Measurements from ENCODE around the gene S100A14. TPM values are rescaled to one million over a fixed set of nuclear protein-coding genes. Genes with fewer than 3 reads are reported as not detected.
A peak's percentile ranks its signal among the peaks of the same experiment; 100 is the strongest.

S100A14 gene
- total and polyA plus RNA-seq, 2 of the 13 experiments (the other 11 are each of a cell fraction or from before 2014, with no cell fraction given) = 1.4 to 7.7 TPM

DNA sequence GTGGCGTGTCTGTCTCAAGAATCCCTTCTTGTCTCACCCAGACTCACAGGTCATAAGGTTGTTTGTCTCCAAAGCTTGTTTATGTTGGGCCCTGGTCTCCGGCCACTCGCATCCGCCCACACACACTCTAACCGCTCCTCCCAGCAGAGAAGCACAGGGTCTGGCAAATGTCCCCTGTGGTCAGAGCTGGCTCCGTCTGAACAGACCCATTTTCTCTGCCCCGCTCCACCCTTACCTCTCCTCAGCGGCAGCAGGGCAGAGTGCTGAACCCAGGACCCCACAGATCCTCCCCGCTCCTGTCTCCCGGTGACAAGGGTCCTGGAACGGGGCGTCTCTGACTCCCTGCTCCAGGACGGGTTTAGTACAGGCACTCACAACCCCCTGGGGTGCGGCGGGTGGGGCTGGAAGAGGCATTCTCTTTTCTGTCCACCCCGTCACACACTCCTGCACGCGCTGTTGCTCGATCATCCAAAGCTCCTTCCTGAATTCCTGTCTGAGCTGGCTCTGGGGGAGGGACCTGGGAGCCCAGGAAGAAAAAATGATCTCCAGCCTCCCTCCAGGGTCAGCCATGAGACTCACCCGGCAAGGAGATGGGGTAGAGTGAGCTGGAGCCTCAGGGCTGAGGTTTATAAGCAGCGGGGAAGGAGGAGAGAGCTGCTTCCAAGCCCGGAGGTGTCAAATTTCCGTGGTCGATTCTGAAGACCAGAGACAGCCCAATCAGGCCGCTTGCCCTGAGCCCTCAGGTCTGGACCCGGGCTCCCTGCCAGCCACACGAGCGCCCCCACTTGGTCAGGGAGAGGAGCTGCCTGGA lies 11.0 kb upstream of the S100A14 start, which contains the start of gene S100A13 (continued):
- TF ChIP-seq ZNF660 (CRISPR knock-in tag; IDR thresholded peaks at IDR 0.05; ENCODE audit: borderline replicate concordance, low read depth) = no peak
- TF ChIP-seq, protein P1, sequence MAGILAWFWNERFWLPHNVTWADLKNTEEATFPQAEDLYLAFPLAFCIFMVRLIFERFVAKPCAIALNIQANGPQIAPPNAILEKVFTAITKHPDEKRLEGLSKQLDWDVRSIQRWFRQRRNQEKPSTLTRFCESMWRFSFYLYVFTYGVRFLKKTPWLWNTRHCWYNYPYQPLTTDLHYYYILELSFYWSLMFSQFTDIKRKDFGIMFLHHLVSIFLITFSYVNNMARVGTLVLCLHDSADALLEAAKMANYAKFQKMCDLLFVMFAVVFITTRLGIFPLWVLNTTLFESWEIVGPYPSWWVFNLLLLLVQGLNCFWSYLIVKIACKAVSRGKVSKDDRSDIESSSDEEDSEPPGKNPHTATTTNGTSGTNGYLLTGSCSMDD (CRISPR knock-in tag; IDR thresholded peaks at IDR 0.05) = no peak
- 0 out of 2 replicates have a peak, but pooled peaks have one; percentile 27 for TF ChIP-seq ISL2 (CRISPR knock-in tag; IDR thresholded peaks at IDR 0.05)
- TF ChIP-seq SOX6 (IDR thresholded peaks at IDR 0.05) = no peak
- no peak; the same call in 1 of the 2 replicates for TF ChIP-seq SOX6 (CRISPR knock-in tag; IDR thresholded peaks at IDR 0.05)
- TF ChIP-seq USF2 (IDR thresholded peaks at IDR 0.05; ENCODE audit: low read depth, low read length) = no peak
- TF ChIP-seq USF2 (CRISPR knock-in tag; IDR thresholded peaks at IDR 0.05; ENCODE audit: borderline replicate concordance) = no peak
- no peak for TF ChIP-seq SNAI1 (CRISPR knock-in tag; IDR thresholded peaks at IDR 0.05; ENCODE audit: borderline replicate concordance)
- TF ChIP-seq CENPT (CRISPR knock-in tag; IDR thresholded peaks at IDR 0.05; ENCODE audit: low read depth) = no peak
- TF ChIP-seq ZNF530 (CRISPR knock-in tag; IDR thresholded peaks at IDR 0.05; ENCODE audit: low read depth) = no peak
- no peak for TF ChIP-seq ZNF446 (CRISPR knock-in tag; IDR thresholded peaks at IDR 0.05)
- peak; percentile 71 for TF ChIP-seq TAF1 (CRISPR knock-in tag; IDR thresholded peaks at IDR 0.05)
- 0 out of 2 replicates have a peak, but pooled peaks have one; percentile 11 for TF ChIP-seq ZNF121 (CRISPR knock-in tag; IDR thresholded peaks at IDR 0.05)
- TF ChIP-seq, protein P2, sequence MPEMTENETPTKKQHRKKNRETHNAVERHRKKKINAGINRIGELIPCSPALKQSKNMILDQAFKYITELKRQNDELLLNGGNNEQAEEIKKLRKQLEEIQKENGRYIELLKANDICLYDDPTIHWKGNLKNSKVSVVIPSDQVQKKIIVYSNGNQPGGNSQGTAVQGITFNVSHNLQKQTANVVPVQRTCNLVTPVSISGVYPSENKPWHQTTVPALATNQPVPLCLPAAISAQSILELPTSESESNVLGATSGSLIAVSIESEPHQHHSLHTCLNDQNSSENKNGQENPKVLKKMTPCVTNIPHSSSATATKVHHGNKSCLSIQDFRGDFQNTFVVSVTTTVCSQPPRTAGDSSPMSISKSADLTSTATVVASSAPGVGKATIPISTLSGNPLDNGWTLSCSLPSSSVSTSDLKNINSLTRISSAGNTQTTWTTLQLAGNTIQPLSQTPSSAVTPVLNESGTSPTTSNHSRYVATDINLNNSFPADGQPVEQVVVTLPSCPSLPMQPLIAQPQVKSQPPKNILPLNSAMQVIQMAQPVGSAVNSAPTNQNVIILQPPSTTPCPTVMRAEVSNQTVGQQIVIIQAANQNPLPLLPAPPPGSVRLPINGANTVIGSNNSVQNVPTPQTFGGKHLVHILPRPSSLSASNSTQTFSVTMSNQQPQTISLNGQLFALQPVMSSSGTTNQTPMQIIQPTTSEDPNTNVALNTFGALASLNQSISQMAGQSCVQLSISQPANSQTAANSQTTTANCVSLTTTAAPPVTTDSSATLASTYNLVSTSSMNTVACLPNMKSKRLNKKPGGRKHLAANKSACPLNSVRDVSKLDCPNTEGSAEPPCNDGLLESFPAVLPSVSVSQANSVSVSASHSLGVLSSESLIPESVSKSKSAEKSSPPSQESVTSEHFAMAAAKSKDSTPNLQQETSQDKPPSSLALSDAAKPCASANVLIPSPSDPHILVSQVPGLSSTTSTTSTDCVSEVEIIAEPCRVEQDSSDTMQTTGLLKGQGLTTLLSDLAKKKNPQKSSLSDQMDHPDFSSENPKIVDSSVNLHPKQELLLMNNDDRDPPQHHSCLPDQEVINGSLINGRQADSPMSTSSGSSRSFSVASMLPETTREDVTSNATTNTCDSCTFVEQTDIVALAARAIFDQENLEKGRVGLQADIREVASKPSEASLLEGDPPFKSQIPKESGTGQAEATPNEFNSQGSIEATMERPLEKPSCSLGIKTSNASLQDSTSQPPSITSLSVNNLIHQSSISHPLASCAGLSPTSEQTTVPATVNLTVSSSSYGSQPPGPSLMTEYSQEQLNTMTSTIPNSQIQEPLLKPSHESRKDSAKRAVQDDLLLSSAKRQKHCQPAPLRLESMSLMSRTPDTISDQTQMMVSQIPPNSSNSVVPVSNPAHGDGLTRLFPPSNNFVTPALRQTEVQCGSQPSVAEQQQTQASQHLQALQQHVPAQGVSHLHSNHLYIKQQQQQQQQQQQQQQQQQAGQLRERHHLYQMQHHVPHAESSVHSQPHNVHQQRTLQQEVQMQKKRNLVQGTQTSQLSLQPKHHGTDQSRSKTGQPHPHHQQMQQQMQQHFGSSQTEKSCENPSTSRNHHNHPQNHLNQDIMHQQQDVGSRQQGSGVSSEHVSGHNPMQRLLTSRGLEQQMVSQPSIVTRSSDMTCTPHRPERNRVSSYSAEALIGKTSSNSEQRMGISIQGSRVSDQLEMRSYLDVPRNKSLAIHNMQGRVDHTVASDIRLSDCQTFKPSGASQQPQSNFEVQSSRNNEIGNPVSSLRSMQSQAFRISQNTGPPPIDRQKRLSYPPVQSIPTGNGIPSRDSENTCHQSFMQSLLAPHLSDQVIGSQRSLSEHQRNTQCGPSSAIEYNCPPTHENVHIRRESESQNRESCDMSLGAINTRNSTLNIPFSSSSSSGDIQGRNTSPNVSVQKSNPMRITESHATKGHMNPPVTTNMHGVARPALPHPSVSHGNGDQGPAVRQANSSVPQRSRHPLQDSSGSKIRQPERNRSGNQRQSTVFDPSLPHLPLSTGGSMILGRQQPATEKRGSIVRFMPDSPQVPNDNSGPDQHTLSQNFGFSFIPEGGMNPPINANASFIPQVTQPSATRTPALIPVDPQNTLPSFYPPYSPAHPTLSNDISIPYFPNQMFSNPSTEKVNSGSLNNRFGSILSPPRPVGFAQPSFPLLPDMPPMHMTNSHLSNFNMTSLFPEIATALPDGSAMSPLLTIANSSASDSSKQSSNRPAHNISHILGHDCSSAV (CRISPR knock-in tag; IDR thresholded peaks at IDR 0.05; ENCODE audit: borderline replicate concordance) = no peak
- no peak for TF ChIP-seq NCOR1 (IDR thresholded peaks at IDR 0.05; ENCODE audit: borderline replicate concordance, low read length)
- no peak for TF ChIP-seq ZBTB34 (CRISPR knock-in tag; IDR thresholded peaks at IDR 0.05)

Measured in HepG2 (cell line).